Fibroblast of mammary gland (primary cell): ENCODE measurements around the gene DALRD3.

Source experiments
- DNase-seq: peaks from one replicate; pipeline ENCODE4 v3.0.0-alpha.2; 2010; ENCODE audit warnings: low read depth
- H3K4me3 ChIP-seq: 2 replicates; pipeline ENCODE4 v1.5.1; 2011; ENCODE audit warnings: low read depth, mild to moderate bottlenecking, low read length, moderate library complexity; ENCODE audit not compliant: control insufficient read depth
- TF ChIP-seq, protein P1 (sequence below): conservative IDR thresholded peaks from 2 replicates; pipeline ENCODE4 v1.5.1; 2011; ENCODE audit warnings: low read depth, low read length, inconsistent platforms; ENCODE audit not compliant: control insufficient read depth, insufficient read depth

Gene DALRD3

DNA sequence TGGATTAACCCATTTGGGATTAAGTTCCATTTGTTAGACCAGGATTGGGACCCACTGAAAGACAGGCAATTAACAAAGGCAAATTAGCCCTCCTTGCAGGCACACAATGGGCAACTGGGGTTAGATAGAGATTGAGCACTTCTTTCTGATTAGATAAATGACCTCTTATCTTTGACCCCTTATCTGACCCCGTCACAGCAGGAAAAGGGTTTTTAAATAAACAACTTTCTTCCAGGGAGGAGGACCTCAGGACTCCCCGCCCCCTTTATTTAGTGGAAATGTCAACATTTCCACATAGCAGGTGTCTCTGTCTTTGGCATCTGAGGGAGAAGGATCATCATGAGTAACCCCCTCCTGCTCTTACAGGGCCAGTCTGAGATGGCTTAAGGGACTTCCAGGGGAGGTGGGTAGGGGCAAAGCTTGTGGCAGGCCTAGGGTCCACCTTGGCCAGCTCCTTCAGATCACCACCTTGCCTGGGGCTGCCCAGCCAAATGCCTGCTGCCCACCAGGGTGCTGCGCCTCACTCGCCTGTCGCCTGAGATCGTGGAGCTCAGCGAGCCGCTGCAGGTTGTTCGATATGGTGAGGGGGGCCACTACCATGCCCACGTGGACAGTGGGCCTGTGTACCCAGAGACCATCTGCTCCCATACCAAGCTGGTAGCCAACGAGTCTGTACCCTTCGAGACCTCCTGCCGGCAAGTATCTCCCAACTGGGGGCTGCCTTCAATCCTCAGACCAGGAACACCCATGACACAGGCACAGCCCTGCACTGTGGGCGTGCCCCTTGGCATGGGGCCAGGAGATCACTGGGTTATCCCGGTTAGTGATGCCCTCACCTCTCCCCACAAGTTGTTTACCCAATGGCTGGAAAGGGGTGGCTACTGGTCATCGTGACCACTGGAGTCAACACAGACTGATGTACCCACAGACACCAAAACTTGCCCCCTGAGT, 13.8 kb downstream of the DALRD3 start:
- H3K4me3 ChIP-seq: no peak overlapping the region
- TF ChIP-seq, protein P1, sequence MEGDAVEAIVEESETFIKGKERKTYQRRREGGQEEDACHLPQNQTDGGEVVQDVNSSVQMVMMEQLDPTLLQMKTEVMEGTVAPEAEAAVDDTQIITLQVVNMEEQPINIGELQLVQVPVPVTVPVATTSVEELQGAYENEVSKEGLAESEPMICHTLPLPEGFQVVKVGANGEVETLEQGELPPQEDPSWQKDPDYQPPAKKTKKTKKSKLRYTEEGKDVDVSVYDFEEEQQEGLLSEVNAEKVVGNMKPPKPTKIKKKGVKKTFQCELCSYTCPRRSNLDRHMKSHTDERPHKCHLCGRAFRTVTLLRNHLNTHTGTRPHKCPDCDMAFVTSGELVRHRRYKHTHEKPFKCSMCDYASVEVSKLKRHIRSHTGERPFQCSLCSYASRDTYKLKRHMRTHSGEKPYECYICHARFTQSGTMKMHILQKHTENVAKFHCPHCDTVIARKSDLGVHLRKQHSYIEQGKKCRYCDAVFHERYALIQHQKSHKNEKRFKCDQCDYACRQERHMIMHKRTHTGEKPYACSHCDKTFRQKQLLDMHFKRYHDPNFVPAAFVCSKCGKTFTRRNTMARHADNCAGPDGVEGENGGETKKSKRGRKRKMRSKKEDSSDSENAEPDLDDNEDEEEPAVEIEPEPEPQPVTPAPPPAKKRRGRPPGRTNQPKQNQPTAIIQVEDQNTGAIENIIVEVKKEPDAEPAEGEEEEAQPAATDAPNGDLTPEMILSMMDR: no peak
- DNase-seq: no peak

DNA sequence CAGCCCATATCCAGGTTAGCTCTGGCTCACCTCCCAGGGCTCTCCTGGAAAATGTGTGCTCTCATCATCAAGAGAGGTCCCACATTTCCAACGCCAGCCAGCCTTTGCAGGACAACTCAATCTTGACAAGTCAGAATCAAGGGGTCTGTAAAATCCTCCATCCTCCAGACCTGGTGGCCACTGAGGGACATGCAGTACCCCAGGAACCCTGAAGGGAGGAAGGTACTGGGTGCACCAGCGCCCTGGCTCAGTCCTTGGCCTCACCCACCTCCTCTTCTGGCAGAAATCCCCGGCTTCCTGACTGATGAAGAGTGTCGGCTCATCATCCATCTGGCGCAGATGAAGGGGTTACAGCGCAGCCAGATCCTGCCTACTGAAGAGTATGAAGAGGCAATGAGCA, 17.2 kb downstream of the DALRD3 start:
- TF ChIP-seq, protein P1: no peak
- H3K4me3 ChIP-seq: no peak overlapping the region
- no peak for DNase-seq

DNA sequence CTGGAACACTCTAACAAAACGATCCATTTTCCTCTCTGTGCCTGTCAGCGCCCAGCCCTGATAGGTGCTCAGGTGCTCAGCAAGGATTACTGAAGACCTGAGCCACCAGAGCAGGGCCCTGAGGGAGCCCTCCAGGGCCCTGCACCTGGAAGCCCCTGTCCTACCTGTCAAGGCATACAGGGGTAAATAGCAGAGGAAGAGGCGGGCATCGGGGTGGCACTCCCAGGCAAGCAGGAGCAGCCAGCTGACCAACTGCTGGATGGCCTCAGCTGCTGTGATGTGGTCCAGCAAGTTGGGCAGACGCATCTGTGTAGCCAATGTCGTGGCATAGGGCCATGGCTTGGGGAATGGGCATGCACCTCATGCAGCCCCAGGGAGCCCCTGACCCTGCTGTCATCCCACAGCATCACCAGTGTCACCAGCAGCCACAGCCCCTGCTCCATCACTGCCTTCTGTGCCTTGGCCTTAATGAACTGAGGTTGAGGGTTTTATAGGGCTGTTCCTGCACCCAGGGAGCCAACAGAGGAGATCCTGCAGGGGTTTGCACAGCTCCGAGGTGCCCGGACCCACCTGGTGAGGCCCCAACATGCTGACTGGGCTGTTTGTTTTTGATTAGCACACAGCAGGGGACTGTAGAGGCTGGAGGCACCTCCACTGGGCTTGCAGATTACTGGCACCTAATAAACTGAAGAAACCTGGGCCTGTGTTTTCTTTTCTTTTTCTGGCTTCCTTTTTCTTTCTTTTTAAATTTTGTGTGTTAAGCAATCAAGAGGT, 19.1 kb downstream of the DALRD3 start:
- H3K4me3 ChIP-seq: no peak overlapping the region
- TF ChIP-seq, protein P1: no peak
- no peak for DNase-seq

DNA sequence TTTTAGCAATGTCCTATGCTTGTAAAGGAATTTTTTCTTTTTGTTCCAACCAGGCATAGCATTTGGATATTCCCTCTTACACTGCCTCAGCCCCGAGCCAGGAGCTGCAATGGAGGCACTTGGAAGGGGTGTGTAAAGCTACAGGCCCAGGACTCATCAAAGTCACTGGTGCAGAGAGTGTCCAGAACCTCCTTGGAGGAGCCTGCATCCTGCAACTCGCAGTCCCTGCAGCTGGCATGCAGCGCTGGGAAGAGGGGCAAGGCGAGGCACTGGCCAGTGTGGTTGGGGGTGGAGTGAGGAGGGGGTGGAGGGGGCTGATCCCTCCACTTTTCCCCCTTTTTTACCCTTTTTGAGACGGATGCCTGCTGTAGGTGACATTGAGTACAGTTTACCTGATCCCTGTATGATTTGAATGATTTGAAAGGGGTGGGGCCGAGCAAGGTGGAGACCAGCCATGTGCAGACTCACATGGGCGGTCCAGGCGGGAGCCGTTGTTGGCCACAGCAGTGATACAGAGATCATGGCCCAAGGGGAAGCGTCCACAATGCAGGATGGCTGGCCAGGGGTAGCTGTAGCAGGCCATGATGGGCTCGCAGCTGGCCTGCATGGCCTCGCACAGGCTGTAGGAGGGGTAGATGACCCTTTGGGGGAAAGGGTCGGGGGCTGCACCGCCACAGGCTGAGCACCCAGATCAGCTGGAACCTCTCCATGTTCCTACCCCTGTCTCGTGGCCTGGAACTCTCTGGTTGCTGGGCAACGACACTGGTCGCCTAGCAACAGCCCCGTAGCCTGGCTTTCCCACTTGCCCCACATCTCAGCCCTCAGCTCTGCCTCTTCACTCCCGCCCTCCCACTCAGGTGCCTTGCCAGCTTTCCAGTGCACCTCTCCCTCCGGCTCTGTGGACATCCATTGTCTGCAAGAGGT, 20.4 kb downstream of the DALRD3 start:
- DNase-seq: no peak
- no peak overlapping the region for H3K4me3 ChIP-seq
- TF ChIP-seq, protein P1: no peak

DNA sequence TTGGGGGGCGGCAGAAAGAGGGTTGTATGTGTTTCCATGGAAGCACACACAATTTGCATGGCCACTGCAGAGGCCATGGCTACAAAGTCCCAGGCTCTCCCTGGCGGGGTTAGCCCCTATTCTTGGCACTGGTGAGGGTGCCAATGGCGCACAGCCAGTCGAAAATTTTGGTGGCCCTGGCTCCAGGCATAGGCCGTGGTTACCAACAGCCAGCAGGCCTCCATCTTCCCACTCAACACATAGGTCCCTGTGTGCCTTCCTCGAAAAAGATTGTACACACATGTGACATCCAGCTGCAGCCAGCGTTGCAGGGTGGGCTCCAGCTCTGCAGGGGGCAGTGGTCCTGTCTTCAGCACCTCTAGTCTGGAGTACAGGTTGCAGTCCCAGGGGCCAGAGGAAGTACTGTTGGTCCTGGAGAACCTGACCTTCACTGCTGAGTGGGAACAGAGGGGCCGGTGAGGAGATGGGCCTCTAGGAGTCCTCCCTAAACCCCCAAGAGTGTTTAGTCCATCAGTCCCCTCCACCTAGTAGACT, 21.2 kb downstream of the DALRD3 start:
- TF ChIP-seq, protein P1: no peak
- no peak overlapping the region for H3K4me3 ChIP-seq
- no peak for DNase-seq

DNA sequence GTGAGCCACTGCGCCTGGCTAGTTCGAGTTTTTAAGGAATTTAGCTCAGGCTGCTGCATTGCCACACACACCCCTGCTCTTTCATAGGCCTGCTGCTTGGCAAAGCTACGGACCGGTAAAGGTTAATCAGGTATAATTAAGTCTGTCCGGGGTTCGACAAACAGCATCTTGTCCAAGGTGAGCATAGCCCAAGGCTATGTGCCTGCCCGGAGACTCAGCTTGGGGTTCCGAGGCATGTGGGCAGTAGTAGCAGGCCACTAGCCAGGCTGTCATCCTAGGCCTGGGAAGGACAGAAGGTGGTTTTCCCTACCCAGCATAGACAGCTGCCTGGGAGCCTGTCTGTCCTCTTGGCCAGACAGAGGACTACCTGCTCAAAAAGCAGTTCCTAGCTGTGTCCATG, 21.7 kb downstream of the DALRD3 start:
- TF ChIP-seq, protein P1: no peak
- DNase-seq: no peak
- H3K4me3 ChIP-seq: no peak overlapping the region
